Measurements from ENCODE around the gene COL3A1. TPM values are rescaled to one million over a fixed set of nuclear protein-coding genes. Genes with fewer than 3 reads are reported as not detected.

COL3A1 gene
- 100 to 1,000 TPM in 2 of 3 donors, 10 to 100 TPM in 1; 68.2 to 321 (median 299) TPM for total RNA-seq
- long read RNA-seq, donor 1, full-length matches to known transcripts, result 495 of 691 reads
- long read RNA-seq, donor 1, partial matches to known transcripts, result 168 of 691 reads
- long read RNA-seq, donor 1, other reads (novel, unspliced or antisense), result 28 of 691 reads
- long read RNA-seq, donor 2, full-length matches to known transcripts, result 112 of 164 reads
- long read RNA-seq, donor 2, partial matches to known transcripts, result 42 of 164 reads
- long read RNA-seq, donor 2, other reads (novel, unspliced or antisense), result 10 of 164 reads

DNA sequence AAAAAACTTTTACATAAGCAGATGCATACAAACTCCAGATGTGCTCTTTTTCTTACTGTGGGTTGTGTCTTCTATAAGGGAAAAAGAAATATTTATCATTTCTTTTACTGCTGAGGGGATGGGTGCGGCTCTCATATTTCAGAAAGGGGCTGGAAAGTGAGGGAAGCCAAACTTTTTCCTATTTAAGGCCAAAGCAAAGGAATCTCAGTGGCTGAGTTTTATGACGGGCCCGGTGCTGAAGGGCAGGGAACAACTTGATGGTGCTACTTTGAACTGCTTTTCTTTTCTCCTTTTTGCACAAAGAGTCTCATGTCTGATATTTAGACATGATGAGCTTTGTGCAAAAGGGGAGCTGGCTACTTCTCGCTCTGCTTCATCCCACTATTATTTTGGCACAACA, at the start of gene COL3A1:
Gene COL3A1 (plus strand): TSS at position 210 of the 400 bp plus-strand sequence. CDS start 117 bp downstream, at position 327.
- intact Hi-C loops (cut with DNase I, micrococcal nuclease), result no loop called here
- H3K4me3 ChIP-seq, result no peak within 1 kb of the TSS
- H3K4me1 ChIP-seq (ENCODE audit: low read depth), result no peaks in the 10 kb centered on the region
- no peaks in the 10 kb centered on the region for H3K9me3 ChIP-seq
- DNase-seq (peak in 1 of 3 donors; percentile 23), ATAC-seq (peak; percentile 11)
- no peak for TF ChIP-seq CTCF (IDR thresholded peaks at IDR 0.05)
- no peaks in the 10 kb centered on the region for H3K36me3 ChIP-seq (ENCODE audit: low read depth)

DNA sequence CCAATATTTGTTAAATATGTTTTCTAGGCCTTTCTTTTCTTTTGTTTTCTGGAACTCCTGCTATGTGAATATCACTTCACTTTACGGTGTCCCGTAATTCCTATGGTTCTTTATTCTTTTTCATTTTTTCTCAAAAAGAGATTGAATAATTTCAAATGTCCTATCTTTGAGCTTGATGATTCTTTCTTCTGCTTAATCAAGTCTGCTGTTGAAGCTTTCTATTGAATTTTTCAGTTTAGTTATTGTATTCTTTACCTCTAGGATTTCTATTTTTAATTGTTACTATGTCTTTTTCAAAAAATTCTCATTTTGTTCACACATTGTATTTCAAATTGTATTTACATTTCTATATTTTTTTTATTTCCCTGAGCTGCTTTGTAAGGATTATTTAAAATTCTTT, 45.5 kb upstream of the COL3A1 start:
- no peak for TF ChIP-seq CTCF (IDR thresholded peaks at IDR 0.05)
- no peak for DNase-seq
- intact Hi-C loops (cut with DNase I, micrococcal nuclease), result no loop called here
- H3K4me1 ChIP-seq (ENCODE audit: low read depth), result no peaks in the 10 kb centered on the region
- ATAC-seq, result no peak
- H3K36me3 ChIP-seq (ENCODE audit: low read depth), result no peaks in the 10 kb centered on the region
- H3K4me3 ChIP-seq, result no peak overlapping the region
- H3K9me3 ChIP-seq, result peaks cover 3% of the 10 kb centered on the region

DNA sequence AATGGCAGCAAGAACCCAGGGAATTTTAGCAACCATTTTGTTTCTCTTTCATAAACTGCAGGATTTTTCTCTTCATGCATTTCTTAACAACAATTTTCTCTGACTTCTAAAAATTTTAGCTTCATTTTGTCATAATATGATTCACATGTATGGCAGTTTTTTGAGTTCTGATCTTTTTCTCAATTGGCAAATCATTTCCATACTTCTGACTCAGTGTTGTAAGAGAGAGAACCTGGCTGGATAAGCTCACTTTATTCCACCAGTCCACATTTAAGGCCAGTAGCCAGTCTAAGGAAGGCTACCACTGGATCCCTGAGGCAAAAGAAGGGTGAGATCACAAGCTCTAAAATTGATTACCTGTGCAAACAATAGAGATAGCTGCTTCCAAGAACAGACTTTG, 42.8 kb upstream of the COL3A1 start:
- no peak for DNase-seq
- Histone ChIP-seq H3K4me1 (ENCODE audit: low read depth) (no peaks in the 10 kb centered on the region), H3K4me3 (no peak overlapping the region), H3K36me3 (ENCODE audit: low read depth) (no peaks in the 10 kb centered on the region), H3K9me3 (peaks cover 3% of the 10 kb centered on the region)
- intact Hi-C loops (cut with DNase I, micrococcal nuclease), result no loop called here
- ATAC-seq, result no peak
- no peak for TF ChIP-seq CTCF (IDR thresholded peaks at IDR 0.05)

GRCh38 chr2:188937228-188938220, 36.6 kb upstream of the COL3A1 start:
- H3K4me3 ChIP-seq, result no peak overlapping the region
- no peaks in the 10 kb centered on the region for H3K36me3 ChIP-seq (ENCODE audit: low read depth)
- intact Hi-C loops (cut with DNase I, micrococcal nuclease), result no loop called here
- no peak for ATAC-seq
- H3K9me3 ChIP-seq, result no peaks in the 10 kb centered on the region
- no peak for TF ChIP-seq CTCF (IDR thresholded peaks at IDR 0.05)
- DNase-seq, result no peak
- no peaks in the 10 kb centered on the region for H3K4me1 ChIP-seq (ENCODE audit: low read depth)

- DNase-seq (peak in 1 of 3 donors; percentile 17), ATAC-seq (no peak)
- no peak overlapping the region for H3K4me3 ChIP-seq
- no peaks in the 10 kb centered on the region for H3K9me3 ChIP-seq
- no peaks in the 10 kb centered on the region for H3K4me1 ChIP-seq (ENCODE audit: low read depth)
- intact Hi-C loops (cut with DNase I, micrococcal nuclease), result no loop called here
- TF ChIP-seq CTCF (IDR thresholded peaks at IDR 0.05), result no peak
- no peaks in the 10 kb centered on the region for H3K36me3 ChIP-seq (ENCODE audit: low read depth)
Measured at GRCh38 chr2:188940171-188940570, 34.0 kb upstream of the COL3A1 start.

All from mucosa of descending colon (tissue), 3 donors.